Muscle of back (tissue), 11 donors: Measurements from ENCODE around the gene LHX6. TPM values are rescaled to one million over a fixed set of nuclear protein-coding genes. Genes with fewer than 3 reads are reported as not detected.
A peak's percentile ranks its signal among the peaks of the same experiment; 100 is the strongest.

Experiments
- DNase-seq, 3 donors: peaks; one replicate each; pipeline versions ENCODE4 v3.0.0 to v3.0.0-alpha.2; 2013
- polyA plus RNA-seq, 10 donors: library from polyadenylated mRNA; unstranded; fragments of 120-200 nt; gene quantifications; one replicate each; pipeline ENCODE4 v1.2.1, GENCODE V29; 2013; ENCODE audit not compliant: insufficient read length in 10 of 10

The LHX6 gene
- polyA plus RNA-seq, 10 donors: 3.3 to 6.8 (median 4.7) TPM

GRCh38 chr9:122239722-122240121, 11.0 kb upstream of the LHX6 start:
- no peak for DNase-seq

- DNase-seq: no peak
Observed at GRCh38 chr9:122236681-122237080, 7.9 kb upstream of the LHX6 start.

GRCh38 chr9:122234022-122234748, 5.4 kb upstream of the LHX6 start:
- DNase-seq: no peak

DNA sequence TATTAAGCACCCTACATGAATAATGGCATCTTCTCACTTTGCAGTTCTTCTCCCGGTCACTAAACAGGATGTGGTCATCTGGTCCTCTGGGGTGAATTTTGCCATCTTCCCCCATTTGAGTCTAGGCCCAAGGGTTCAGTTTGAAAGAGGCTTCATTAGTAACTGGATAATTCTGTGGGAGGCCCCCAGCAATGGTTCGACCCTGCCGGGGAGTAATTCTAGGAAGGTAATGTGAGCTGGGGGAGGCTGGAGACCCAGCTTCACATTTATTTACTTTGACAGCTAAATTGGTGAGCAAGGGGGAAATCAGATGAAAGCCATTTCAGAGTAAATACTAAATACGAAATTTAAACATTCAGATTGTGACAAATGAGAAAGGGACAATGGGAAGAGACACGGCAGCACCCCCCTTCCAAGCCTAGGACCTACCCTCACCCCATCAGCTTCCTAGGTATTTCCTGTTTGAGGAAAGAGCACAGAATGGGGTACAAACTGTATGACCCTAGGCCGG, 4.1 kb upstream of the LHX6 start:
- DNase-seq: no peak

- DNase-seq: no peak
Observed at GRCh38 chr9:122229485-122229837, 704 bp upstream of the LHX6 start.

GRCh38 chr9:122228191-122228567, 578 bp downstream of the LHX6 start:
- peak in 1 of 3 donors; percentile 52 for DNase-seq

GRCh38 chr9:122227575-122227900, 1.2 kb downstream of the LHX6 start:
- DNase-seq: no peak

GRCh38 chr9:122226758-122227574, 1.8 kb downstream of the LHX6 start:
- no peak for DNase-seq

DNA sequence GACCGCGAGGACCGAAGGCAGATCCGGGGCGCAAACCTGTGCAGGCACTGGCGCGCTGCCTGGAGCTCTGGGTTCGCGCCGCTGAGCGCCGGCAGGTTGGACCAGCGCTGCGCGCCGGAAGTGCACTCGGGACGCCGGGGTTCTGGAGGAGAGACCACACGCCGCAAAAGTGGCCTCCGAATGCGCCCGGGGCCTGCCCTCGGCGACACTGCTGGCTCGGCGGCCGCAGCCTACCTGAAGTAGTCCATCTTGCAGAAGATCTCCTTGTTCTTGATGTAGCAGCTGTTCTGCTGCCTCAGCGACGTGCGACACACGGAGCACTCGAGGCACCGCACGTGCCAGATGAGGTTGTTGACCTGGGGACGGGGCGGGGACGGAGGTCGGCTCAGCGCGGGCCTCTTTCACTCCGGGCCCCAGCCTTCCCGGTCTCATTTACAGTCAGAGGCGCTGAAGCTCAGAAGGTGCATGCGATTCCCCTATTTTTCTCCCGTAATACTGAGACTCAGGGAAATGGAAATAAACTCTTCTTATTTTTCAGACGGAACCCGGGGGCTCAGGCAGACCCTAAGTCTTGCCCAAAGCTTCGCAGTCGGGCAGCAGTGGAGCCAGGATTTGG, 2.5 kb downstream of the LHX6 start:
- no peak for DNase-seq

- DNase-seq: no peak
Observed at GRCh38 chr9:122225312-122226141, 3.2 kb downstream of the LHX6 start.

GRCh38 chr9:122223435-122223834, 5.3 kb downstream of the LHX6 start:
- DNase-seq: no peak

- DNase-seq: no peak
Observed at GRCh38 chr9:122222791-122223190, 6.0 kb downstream of the LHX6 start.

GRCh38 chr9:122221183-122221811, 7.5 kb downstream of the LHX6 start:
- peak in 1 of 3 donors; percentile 59 for DNase-seq

DNA sequence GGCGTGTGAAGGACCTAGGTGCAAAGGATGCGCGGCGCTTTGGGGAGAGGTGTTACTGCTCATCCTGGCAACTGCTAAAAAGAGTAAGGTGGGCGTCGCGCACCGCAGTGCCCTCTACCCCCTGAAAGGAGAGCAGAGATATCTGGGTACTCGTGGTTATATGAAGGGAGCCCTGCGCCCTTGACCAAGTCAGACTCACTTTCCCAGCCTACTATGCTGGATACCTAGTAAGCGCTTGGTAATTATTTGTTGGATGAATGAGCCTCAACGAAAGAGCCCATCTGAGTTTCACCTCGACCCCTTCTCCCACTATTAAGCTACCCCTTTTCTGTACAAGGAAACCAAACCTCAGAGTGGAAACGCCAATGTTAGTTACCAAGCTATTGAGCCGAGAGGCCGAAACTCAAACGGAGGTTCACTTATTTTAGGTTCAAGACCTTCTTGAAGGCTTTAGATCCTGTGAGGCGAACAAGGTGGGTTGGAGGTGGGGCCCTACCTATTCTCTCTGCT, 8.0 kb downstream of the LHX6 start:
- DNase-seq: no peak

DNA sequence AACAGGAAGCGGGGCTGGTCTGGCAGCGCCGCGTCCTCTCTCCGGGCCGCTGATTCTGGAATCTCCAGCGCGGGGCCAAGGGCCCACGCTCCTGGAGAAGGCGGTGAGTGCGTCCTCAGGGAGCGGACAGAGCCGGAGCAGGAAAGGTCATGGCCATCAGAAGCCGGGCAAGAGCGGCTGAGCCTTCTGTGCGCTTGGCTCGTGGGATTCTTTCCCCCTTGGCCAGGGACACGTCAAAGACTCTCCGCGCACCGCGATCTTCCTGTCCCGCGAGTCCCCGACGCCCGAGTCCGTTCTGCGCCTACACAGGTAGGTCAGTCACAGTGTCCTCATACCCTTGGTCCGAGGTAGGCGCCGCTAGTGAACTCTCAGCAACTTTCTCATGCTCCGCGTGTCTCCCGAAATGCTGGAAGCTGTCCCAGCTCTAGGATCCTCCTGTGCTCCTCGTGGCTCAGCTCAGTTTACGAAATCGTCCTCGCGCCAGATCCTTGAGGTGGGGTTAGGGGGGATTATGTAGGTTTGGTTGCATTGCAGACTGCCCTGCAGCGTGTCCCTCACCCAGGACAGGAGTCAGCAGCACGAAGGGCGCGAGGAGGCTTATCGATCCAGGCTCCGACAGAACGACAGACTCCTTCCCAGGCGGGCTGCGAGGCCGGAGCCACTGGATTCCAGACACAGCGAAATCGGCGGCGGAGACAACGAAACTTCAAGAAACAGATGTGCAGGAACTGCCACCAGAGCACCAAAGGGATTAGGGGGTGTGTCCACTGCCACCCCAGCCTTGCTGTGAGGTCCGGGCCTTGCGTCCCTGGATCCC, 8.7 kb downstream of the LHX6 start:
- peak in 1 of 3 donors; percentile 81 for DNase-seq

DNA sequence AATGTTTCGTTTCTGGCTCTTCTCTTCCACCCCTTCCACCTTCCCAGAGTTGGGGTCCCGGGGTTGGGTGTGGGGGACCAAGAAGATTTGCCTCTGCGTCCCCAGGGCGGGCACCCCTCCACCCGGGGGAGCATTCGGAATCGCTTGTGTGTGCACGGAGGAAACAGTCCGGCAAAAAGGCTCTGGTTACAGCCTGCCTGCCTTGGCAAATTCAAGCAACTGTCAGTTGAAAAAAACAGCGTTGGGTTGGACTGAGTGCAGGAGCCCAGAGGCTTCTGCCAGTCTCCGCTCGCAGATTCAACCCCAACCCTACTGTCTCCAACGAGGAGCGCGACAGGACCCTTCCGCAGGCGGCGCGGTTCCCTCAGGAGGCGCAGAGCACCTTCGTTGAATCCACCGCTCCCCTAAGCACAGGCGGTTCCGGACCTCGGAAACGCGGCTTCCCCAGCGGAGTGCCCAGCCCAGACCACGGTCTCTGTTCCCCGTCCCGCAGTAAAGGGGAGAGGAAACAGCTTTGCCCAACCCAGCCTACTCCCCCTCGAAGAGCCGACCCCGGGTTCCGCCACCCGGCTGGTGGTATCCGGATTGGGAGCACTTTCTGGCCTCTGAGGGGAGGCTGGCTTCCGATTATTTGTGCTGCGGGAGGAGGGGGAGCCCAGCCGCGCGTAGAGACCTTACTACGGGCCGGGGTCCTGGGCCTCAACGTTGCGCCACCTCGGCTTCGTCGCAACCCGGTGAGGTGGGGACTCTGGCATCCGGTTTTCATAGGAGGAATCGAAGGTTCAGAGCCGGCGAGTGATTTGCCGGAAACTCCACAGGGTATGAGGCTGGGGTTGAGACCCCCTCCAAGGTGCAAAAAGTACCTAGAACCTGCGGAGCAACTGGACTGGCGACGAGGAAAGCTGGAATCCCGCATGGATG, 9.6 kb downstream of the LHX6 start:
- peak in 1 of 3 donors; percentile 59 for DNase-seq

GRCh38 chr9:122218071-122218934, 10.5 kb downstream of the LHX6 start:
- no peak for DNase-seq

GRCh38 chr9:122217640-122218039, 11.1 kb downstream of the LHX6 start:
- no peak for DNase-seq
